ENCODE measurements around the gene GALNT1.

- TF ChIP-seq POLR2A (IDR thresholded peaks at IDR 0.05) (no peak), CTCF (IDR thresholded peaks at IDR 0.05) (no peak), POLR2AphosphoS5 (IDR thresholded peaks at IDR 0.05) (no peak)
Observed at GRCh38 chr18:35754464-35754863, 172.9 kb downstream of the GALNT1 start.

Data from upper lobe of left lung (tissue), 4 donors.